DMS 273 treated with DMSO at 0.1 percent for 48 hours (cell line): ENCODE data around the gene EFNB2.

ENCODE experiments used
- DNase-seq: peaks from one replicate; lab custom pipeline; 2025; lab: John Stamatoyannopoulos, UW

Gene EFNB2

DNA sequence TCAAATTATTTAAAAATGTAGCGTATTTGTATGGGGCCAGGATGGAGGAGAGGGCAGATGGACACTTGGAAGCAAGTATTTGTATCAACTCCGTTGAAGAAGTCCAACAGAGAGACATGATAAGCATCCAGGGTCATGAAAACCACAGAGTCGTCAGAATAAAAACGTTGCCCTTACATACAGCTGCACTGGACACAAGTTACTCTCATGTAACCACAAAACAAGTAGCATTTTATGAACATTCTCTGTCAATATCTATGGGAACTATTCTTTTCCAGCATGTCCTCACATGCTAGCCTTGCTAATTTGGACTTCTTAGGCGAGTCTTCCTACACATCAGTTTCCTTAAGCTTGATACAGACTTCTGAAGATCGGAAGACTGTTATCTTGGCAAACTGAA lies 35.0 kb downstream of the EFNB2 start:
- DNase-seq, result no peak

DNA sequence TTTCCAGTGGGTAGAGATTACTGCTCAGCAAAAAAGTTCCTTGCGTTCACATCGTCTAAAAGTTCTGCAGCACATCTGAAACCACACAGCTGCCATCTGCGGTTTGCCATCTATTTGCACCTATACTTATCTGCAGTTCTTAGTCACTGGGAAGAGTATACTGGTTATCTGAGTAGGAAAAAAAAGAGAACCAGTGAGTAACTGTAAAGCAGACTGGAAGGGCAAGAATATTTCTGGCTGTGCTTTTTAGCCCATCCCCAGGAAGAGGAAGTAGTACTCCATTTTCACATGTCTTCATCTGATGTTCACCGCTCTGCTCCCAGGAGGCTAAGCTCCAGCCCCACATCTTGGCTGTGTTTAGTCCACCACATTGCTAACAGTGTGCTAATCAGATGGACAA lies 35.6 kb downstream of the EFNB2 start:
- DNase-seq, result no peak

DNA sequence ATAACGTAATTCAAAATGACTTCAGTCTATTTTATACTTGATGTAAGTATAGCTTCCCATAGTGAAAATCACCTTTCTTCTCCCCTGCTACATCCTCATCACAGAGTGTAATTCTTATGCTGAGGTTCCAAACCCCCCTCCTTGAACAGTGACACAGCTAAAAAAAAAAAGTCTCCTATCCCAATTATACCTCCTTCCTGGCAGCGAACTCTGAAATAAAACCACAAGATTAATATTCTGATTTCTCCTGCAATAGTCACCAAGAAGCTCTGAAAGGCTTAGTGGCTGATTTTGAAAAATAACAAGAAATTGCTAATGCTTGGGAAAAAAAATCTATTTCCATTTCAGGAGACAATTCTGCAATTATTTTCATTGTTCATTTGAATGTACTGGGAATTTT lies 36.3 kb downstream of the EFNB2 start:
- DNase-seq, result no peak

DNA sequence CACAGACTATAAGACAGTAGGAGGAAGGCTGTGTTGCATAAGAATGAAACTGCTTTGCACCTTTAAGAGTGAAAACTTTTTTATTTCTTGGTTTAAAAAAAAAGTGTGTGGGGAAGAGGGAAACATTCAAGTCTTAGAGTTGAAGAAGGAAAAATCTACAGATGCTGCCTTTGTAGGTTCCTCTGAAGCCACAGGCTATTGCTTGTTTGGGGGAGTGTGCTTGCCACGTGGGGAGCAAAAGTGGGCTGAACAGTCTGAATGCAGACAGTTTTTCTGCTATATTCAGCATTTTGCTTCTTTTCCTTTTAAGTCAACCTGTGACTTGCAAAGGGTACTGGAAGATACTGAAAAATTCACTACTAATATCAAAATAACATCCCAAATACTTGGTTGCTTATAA lies 36.9 kb downstream of the EFNB2 start:
- no peak for DNase-seq

DNA sequence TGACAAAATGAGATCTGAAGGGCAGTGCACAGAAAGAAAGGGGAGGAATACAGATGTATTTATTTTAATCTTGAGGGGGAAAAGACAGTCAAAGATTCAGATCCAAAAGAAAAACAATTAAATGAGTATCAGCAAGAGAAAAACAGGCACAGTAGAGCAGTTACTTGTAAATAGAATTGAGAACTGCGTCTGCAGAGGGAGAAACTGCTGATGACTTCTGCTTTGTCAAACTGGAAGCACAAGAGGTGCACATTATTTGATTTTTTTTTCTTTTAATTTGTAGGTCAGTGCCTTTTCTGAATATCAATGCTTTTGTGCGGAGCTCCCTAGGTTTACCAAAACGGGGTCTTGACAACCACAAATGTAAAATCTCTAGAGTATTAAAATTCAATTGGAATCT lies 37.3 kb downstream of the EFNB2 start:
- DNase-seq, result no peak

DNA sequence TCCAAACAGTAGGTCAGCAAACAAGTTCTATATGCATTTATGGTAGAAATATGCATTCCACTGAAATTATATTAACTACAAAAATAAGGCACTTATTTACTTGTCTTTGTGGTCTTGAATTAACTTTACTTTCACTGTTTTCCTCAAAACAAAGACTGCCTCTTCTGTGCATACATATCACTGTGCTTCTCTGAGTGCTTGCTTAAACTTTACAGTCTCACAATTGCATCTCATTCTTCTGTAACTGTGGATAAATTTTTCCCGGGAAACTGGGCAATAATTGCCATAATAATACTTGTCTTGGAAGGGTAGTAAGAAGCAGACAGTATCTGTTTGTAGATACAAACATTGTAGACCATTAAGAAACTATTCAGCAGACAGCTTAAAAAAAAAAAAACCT lies 38.4 kb downstream of the EFNB2 start:
- no peak for DNase-seq

DNA sequence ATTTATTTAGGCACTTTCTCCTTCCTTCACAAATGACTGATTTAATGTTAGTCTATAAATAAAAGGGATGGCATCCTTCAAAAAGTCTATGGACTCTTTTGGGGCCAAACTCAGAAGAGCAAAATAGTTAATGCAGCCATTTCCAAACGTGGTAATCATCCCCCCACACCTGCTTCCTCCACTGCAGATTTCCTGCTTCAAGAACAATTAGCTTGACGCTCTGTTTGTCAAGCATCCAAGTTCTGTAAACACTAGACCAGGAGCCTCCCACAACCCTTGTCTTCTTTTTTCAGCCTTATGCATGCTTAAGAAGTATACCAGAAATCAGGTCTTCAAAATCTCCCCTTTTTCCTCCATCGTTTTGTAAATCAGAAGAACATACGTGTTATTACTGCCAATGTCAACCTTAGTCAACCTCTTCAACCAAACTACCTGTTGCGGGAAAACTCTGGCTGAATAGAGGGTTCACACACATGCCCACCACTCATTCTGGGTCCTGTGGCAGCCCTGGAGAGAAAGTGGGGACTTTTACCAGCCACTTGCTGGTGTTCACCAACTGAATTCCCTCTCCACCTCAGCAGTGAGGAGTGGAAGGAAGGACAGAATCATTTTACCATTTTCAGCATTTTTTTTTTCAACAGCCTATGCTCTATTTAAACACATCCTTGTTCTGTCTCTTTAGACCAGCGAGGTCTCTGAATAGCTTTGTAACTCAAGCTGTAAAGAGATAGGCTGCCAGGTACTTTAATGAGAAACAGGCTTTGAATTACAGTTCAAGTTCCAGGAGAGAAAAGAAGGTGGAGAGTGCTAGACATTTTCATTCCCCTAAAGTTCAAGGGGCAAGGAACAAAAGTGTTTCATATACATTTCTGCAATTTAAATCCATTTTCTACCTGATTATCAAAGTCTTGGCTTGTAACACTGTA lies 39.1 kb downstream of the EFNB2 start:
- no peak for DNase-seq

DNA sequence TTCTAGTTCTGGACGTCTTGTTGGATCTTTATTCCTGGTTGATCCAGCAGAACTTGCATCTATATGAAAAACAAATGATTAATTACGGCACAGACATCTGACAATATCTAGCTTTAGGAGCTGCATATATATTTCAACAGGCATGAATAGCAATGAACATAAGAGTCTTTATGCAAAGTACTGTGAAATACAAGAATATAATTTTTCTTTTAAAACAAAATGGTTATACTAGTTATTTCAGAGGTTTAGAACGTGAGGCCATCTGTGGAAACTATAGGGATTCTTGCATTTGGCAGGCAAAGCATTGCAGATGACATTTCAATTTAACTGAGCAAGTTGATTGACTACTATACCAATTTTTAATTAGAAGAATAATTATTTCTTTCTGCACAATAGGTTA lies 40.5 kb downstream of the EFNB2 start:
- DNase-seq, result no peak

DNA sequence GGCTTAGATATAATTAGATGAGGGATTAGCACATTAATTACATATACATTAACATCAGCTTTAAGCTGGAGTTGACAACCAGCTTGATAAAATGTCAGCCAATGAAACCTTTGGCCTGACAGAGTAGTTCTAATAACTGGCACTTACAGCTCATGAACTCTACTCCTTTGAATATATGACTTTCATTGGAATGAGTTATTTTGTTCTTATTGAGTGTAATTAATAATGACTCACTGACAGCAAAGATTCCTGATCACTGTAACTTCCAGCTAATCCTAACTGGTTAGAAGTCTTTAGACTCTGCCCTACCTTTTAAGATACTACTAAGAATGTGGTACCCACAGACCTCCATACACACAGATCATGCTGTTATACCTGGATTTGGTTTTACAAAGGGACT lies 41.0 kb downstream of the EFNB2 start:
- DNase-seq, result no peak

DNA sequence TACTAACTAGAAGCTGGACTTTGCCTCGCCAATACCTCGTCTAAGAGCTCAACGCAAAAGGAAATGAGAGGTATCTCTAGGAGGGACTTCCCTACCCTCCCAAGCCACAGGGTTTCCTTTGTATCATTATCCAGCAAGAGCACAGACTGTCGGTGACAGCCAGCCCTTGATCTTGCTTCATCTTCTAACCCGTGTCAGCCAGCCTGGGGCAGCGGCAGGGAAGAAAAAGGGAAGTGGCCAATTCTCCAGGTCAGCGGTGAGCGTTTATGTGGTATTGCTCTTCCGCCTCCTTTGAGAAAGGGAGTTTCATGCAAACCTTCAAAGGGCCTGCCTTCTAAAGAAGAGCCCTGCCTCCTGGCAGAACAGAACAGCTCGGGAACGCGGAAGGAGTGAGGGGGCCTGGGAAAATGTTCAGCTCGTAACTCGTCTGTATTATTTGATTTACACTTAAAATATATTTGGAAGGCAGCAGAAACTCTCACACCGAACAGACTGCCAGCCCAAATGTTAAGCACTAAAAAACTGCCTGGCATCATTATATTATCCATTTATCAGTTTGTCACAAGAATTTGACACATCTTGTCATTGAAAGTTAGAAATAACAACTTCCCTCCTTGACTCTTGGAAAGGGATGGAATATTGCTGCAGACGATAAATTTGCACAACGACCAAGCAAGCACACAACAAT lies 41.8 kb downstream of the EFNB2 start:
- DNase-seq, result no peak

DNA sequence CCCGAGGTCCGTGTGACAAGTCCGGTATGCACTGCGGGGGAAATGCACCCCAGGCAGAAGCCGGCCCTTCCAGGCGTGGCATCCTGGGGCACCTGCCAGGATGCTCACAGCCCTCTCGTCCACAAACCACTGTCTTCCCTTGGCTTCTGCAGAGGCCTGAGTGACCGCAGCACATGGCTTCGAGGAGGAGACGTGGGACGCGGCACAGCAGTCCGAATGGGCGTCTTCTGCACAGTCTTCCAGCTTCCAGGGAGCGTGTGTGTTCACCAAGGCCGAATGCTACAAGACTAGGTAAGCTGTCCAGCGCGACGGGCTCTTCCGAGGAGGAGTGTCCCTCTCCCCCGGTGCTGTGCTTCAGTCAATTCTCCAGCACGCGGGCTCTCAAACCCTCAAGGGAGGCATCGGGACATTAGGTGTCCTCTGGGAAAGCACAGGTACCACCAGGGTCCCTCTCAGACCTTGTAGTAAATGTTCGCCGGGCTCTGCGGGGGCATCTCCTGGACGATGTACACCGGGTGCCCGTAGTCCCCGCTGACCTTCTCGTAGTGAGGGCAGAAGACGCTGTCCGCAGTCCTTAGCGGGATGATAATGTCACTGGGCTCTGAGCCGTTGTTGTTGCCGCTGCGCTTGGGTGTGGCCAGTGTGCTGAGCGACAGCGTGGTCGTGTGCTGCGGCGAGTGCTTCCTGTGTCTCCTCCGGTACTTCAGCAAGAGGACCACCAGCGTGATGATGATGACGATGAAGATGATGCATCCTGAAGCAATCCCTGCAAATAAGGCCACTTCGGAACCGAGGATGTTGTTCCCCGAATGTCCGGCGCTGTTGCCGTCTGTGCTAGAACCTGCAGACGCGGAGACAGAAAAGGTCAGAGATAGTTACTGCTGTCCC lies 42.6 kb downstream of the EFNB2 start:
- no peak for DNase-seq

DNA sequence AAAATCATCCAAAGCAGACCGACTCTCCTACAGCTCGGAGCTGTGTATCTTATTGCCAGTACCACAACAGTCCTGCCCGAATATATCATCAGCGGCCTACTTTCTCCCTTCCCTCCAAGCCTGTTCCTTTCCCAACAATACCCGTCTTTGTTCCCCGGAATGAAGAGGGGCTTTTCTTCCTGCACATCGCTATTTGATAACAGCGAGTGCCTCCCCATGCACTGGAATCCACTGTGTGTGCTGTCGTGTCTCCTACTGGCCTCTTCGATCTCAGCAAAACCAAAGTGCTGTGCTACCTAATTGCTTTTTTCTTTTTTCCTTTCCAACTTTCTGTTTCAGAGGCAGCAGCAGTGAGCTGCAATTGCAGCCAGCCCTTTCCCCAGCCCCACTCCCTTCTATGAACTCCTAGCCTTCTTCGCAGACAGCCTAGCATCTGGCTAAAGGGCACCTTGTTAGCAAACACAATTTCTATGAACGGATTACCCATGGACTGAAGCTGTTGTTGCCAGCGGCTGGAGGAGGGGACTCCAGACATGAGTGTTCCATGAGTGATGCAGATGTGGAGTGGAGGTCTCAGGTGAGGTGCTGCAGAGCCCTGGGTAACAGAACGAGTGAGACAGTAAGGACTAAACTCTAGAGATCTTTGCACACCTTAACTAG lies 43.4 kb downstream of the EFNB2 start:
- DNase-seq, result no peak

DNA sequence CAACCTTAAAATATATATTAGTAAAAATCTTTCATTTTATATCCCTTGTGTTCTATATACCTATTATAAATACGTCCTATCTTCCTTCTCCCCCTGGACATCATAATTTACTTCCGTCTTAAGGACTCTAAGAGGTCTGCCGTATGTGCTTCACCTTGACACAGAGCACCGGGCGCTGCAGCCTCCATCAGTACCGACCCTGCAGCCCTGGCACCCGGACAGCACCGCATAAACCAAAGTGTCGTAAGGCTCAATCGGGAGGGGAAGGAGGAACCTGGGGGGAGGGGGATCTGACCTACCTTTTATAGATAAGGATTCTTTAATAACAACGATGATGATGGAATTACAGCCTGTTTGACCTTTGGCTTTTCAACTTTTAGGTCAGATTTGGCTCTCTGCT lies 44.0 kb downstream of the EFNB2 start:
- no peak for DNase-seq

DNA sequence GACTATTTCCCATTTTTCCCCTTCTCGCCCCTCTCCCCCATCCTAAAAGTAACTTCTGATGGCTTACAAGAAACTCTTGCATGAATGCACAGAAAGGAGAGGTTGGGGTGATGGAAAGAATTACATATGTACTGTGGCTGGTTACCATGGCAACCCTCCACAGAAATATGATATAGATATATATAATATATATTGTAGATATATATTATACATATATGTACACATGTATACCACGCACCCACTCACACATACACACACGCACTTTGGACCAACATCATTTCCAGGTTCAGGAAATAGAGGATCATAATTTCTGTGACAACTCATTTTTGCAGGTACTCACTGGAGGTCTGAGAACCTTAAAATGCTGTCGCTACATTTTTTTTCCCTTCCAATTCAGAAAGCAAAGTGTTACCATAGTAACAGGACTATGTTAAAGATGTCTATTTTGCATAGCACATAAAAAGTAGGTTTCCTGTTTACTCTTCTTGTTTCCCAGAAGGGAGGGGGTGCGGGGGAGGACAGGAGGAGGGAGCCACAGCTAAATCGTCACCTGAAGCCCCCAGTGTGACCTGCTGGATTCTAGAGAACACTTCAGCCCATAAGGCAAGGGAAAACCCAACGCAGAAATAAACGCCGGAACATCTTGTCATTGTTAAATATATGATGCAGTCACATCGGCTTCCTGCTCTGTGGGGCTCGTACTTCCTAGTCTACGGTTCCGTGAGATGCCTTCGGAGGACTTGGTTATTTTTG lies 44.7 kb downstream of the EFNB2 start:
- no peak for DNase-seq

DNA sequence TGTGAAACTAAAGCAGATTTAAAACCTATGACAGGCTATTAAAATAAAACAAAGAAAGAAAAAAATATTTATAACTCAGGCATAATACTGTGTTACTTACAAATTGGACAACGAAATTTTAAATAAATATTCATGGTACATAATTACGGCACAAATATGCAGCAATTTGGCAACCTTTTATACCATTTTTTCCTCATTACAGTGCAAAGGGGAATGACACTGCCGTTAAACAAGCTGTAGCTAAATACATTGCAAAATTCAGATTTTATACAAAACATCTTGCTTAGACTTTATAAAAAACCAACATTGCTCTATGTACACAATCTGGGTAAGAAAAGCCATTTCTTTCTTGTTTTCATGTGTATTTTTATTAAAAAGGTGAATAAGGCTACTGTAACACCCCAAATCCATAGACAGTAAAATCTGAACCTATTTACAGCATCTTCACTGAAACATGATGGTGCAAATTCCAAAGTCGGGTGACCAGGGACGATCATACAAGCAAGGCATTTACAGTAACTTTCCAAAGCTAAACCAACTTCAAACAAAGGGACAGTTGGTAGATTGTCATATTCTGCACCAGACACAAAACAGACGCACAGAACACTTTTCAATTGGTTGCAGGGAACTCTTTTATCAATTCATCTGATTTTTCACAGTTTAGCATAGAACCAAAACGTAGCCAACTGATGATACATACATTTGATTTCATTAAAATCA lies 45.5 kb downstream of the EFNB2 start:
- DNase-seq, result no peak

DNA sequence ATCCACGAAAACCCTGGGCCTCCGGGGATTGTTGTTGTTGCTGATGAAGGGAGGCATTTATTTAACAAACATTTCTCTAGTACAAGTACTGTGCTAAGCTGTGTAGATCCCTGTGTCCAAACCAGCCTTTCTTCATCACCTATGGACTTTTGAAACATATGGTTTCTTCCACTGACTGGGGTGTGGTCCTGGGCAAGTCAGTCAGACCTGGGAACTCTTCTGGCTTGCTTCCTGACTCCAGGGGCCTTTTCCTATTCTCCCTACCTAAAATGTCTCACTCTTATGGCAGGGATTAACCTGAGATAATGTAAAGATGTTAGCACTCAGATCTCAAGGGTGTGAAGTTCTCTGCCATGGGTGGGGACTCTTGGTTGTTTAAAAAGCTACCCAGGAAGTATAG lies 46.8 kb downstream of the EFNB2 start:
- DNase-seq, result no peak

DNA sequence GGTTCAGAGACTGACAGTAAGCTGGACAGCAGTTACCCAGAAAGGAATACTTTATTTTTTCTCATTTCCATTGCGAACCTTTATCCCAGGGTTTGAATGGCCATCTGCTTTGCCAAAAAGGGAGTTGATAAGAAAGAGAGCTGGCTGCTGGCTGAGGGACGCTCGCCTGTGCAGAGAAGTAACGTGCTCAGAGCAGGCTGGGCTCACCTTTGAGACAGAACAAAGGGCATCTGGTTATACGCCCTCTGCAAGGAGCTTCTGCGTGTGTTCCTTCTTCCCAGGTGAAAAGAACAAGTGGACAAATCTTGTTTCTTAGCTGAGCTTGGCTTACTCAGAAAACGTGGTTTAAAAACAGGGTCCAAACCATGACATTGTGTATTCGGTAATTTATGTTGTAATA lies 47.4 kb downstream of the EFNB2 start:
- no peak for DNase-seq

DNA sequence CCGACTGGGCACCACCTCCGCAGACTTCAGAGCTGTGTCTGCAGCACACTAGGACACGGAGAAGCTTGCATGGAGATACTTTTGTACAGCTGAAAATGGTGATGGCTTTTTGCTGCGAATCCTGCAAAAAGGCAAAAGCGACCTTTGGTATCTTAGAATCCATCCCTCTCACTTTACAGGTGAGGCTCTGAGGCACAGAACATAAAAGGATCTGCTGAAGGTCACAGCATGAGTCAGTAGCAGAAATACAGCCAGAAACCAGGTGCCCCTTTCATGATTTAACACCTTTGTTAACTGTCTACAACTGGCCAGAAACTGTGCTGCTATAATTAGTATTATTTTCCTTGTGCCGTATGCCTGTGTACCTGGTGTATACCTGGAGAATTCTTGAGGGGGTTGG lies 48.3 kb downstream of the EFNB2 start:
- no peak for DNase-seq

DNA sequence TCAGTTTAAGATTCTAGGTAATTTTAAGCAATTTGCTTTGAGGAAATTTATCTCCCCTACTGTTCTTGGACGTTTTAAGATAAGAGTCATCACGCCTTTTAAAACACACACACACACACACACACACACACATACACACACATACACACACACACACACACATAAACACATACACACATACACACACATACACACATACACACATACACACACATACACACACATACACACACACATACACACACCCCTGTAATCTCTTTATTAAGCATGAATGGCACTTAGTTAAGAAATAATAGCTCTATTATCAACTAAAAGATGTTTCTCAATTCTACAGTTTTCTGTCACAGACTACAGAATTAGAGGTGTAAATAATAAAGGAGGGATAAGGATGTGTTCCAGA lies 49.2 kb downstream of the EFNB2 start:
- DNase-seq, result no peak

DNA sequence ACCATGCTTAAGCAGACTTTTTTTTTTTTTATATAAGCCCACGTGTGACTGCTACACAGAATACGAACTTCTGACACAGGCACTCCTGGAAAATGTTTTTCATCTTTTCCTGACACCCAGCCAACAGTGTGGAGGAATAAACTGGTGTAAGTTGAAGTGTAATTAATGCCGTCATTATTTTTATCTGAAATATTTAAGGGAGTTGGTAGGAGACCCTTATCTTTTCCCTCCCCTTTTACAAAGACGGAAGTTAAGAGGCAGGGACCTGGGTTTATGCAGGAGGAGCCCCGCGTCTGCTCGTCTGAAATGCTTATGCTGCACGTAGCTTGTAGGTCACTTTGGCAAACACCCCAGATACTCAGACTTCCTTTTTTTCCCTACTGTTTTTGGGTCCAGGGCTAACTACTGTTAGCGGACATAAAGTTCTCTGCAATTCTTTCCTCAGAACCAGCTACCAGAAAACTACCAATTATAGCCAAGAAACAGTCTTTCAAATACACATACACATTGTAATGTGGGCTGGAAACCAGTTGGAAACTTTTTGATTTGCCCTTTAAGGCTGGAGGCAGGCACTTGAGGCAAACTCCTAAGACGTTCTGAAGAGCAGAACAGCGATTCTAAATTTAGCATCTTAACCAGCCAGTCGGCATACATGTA lies 50.8 kb downstream of the EFNB2 start:
- no peak for DNase-seq
